ENCODE data around the gene PCK2. TPM values are rescaled to one million over a fixed set of nuclear protein-coding genes. Genes with fewer than 3 reads are reported as not detected.

PCK2 gene
- total RNA-seq, 1 donor from 2014 or later: 18.7 TPM

- intact Hi-C loops (cut with DNase I): no loop called here
- Histone ChIP-seq H3K4me3 (no peak overlapping the region), H3K27ac (no peak overlapping the region), H3K36me3 (no peaks in the 10 kb centered on the region), H3K27me3 (no peaks in the 10 kb centered on the region), H3K4me1 (peaks cover 16% of the 10 kb centered on the region), H3K9me3 (no peaks in the 10 kb centered on the region)
- no peak for DNase-seq (ENCODE audit: extremely low spot score in 2 of 2)
- TF ChIP-seq POLR2AphosphoS5 (IDR thresholded peaks at IDR 0.05; ENCODE audit: insufficient read depth in 1 of 2, low read depth in 1 of 2) (no peak), CTCF (IDR thresholded peaks at IDR 0.05) (no peak), POLR2A (IDR thresholded peaks at IDR 0.05) (no peak)
These were observed 18.4 kb upstream of the PCK2 start for GRCh38 chr14:24075485-24076301.

DNA sequence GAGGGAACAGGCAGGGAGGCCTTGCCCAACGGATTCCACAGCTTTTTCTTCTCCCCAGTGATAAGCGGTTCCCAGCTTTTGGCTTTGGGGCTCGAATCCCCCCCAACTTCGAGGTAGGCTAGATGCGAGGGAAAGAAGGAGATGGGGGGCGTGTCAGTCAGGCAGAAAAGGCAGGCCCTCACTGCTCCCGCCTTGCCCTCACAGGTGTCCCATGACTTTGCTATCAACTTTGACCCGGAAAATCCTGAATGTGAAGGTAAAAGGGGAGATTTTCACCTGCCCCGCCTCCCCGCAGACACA is 17.9 kb upstream of the PCK2 start:
- Histone ChIP-seq H3K27ac (no peak overlapping the region), H3K36me3 (no peaks in the 10 kb centered on the region), H3K4me1 (peaks cover 19% of the 10 kb centered on the region), H3K4me3 (no peak overlapping the region), H3K27me3 (no peaks in the 10 kb centered on the region), H3K9me3 (no peaks in the 10 kb centered on the region)
- no peak for DNase-seq (ENCODE audit: extremely low spot score in 2 of 2)
- no peak for TF ChIP-seq POLR2A (IDR thresholded peaks at IDR 0.05)
- no peak for TF ChIP-seq POLR2AphosphoS5 (IDR thresholded peaks at IDR 0.05; ENCODE audit: insufficient read depth in 1 of 2, low read depth in 1 of 2)
- TF ChIP-seq CTCF (IDR thresholded peaks at IDR 0.05): no peak
- intact Hi-C loops (cut with DNase I): no loop called here

GRCh38 chr14:24077086-24077485 is 17.0 kb upstream of the PCK2 start:
- intact Hi-C loops (cut with DNase I): no loop called here
- Histone ChIP-seq H3K4me3 (no peak overlapping the region), H3K9me3 (no peaks in the 10 kb centered on the region), H3K36me3 (no peaks in the 10 kb centered on the region), H3K4me1 (peaks cover 23% of the 10 kb centered on the region), H3K27ac (no peak overlapping the region), H3K27me3 (no peaks in the 10 kb centered on the region)
- DNase-seq (ENCODE audit: extremely low spot score in 2 of 2): no peak
- no peak for TF ChIP-seq POLR2AphosphoS5 (IDR thresholded peaks at IDR 0.05; ENCODE audit: insufficient read depth in 1 of 2, low read depth in 1 of 2)
- no peak for TF ChIP-seq POLR2A (IDR thresholded peaks at IDR 0.05)
- no peak for TF ChIP-seq CTCF (IDR thresholded peaks at IDR 0.05)

GRCh38 chr14:24078146-24078545 is 16.0 kb upstream of the PCK2 start:
- TF ChIP-seq POLR2A (IDR thresholded peaks at IDR 0.05): no peak
- no peak for TF ChIP-seq CTCF (IDR thresholded peaks at IDR 0.05)
- no peak for TF ChIP-seq POLR2AphosphoS5 (IDR thresholded peaks at IDR 0.05; ENCODE audit: insufficient read depth in 1 of 2, low read depth in 1 of 2)
- H3K4me1 ChIP-seq: peaks cover 12% of the 10 kb centered on the region
- H3K9me3 ChIP-seq: no peaks in the 10 kb centered on the region
- H3K4me3 ChIP-seq: no peak overlapping the region
- DNase-seq (ENCODE audit: extremely low spot score in 2 of 2): no peak
- intact Hi-C loops (cut with DNase I): no loop called here
- H3K27me3 ChIP-seq: no peaks in the 10 kb centered on the region
- H3K36me3 ChIP-seq: no peaks in the 10 kb centered on the region
- H3K27ac ChIP-seq: no peak overlapping the region

DNA sequence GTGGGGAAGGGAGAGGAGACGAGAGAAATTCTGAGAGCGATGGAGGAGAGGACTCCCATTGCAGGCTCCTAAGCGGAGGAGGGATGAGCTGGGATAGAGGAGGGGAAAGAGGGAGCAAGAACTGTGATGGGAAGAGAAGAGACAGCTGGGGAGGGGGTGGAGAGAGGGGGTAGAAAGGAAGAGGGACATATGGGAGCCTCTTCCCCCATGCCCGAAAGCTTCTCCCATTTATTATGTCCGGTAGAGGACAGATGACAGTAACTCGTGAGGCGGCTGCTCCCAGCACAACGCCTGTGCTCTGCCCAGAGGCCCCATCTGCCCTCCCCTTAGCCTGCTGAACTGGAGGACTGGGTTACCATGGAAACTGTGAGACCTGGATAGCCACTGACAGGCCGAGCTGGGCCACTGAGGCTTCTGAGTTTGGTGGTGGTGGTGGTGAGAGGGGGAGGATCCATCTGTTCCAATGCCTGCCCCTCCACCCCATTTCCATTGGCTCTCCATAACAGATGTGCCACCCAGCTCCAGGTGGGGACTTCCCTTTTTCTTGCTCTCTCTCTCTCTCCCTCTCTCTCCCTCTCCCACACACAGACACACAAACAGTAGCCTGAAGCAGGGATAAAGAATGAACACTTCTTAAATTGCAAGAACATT is 14.5 kb upstream of the PCK2 start:
- H3K4me1 ChIP-seq: peaks cover 11% of the 10 kb centered on the region
- DNase-seq (ENCODE audit: extremely low spot score in 2 of 2): no peak
- H3K4me3 ChIP-seq: no peak overlapping the region
- no peaks in the 10 kb centered on the region for H3K27me3 ChIP-seq
- TF ChIP-seq CTCF (IDR thresholded peaks at IDR 0.05): no peak
- no peak for TF ChIP-seq POLR2AphosphoS5 (IDR thresholded peaks at IDR 0.05; ENCODE audit: insufficient read depth in 1 of 2, low read depth in 1 of 2)
- no peak for TF ChIP-seq POLR2A (IDR thresholded peaks at IDR 0.05)
- H3K27ac ChIP-seq: no peak overlapping the region
- no peaks in the 10 kb centered on the region for H3K36me3 ChIP-seq
- intact Hi-C loops (cut with DNase I): no loop called here
- no peaks in the 10 kb centered on the region for H3K9me3 ChIP-seq

Data from vagina (tissue), 2 donors.